Left renal cortex interstitium (tissue), 4 donors: ENCODE measurements around the gene PLEKHS1. TPM values are rescaled to one million over a fixed set of nuclear protein-coding genes. Genes with fewer than 3 reads are reported as not detected.
"Not testable (repeated sequence)": the region's sequence is repeated elsewhere in the genome, so short reads cannot be mapped to it uniquely, and the experiment has no call there.

ENCODE experiments used
- DNase-seq, 4 donors: peaks; one replicate each; pipeline ENCODE4 v3.0.0-alpha.2; 2013; ENCODE audit warnings: low read depth in 4 of 4, low spot score in 2 of 4, missing footprints in 1 of 4
- polyA plus RNA-seq, 4 donors: library from polyadenylated mRNA; unstranded; fragments of 120-200 nt; gene quantifications; one replicate each; pipeline ENCODE4 v1.2.1, GENCODE V29; 2013; ENCODE audit not compliant: insufficient read length in 4 of 4

Gene PLEKHS1
- polyA plus RNA-seq, 4 donors, result 0.13 to 0.24 (median 0.21) TPM; not detected in 1

GRCh38 chr10:113739577-113739976 is 11.9 kb upstream of the PLEKHS1 start:
- DNase-seq, result no peak

GRCh38 chr10:113740850-113741249 is 10.6 kb upstream of the PLEKHS1 start:
- DNase-seq, result no peak

GRCh38 chr10:113742466-113742865 is 9.0 kb upstream of the PLEKHS1 start:
- DNase-seq, result no peak

- no peak for DNase-seq
Measured at GRCh38 chr10:113743594-113743993, 7.9 kb upstream of the PLEKHS1 start.

- no peak for DNase-seq
Measured at GRCh38 chr10:113745374-113745773, 6.1 kb upstream of the PLEKHS1 start.

- DNase-seq, result no peak
Measured at GRCh38 chr10:113746217-113746957, 5.1 kb upstream of the PLEKHS1 start.

GRCh38 chr10:113752553-113752952 is 1.1 kb downstream of the PLEKHS1 start:
- no peak for DNase-seq

- DNase-seq, result no peak
Measured at GRCh38 chr10:113753020-113753692, 1.7 kb downstream of the PLEKHS1 start.

GRCh38 chr10:113754125-113754524 is 2.6 kb downstream of the PLEKHS1 start:
- no peak for DNase-seq

- no peak for DNase-seq
Measured at GRCh38 chr10:113754768-113755167, 3.3 kb downstream of the PLEKHS1 start.

- no peak for DNase-seq
Measured at GRCh38 chr10:113756940-113757543, 5.6 kb downstream of the PLEKHS1 start.

- no peak for DNase-seq
Measured at GRCh38 chr10:113762083-113762482, 10.6 kb downstream of the PLEKHS1 start.

GRCh38 chr10:113764582-113764981 is 13.1 kb downstream of the PLEKHS1 start:
- DNase-seq, result no peak

GRCh38 chr10:113765910-113766309 is 14.4 kb downstream of the PLEKHS1 start:
- DNase-seq, result no peak

GRCh38 chr10:113767222-113767621 is 15.7 kb downstream of the PLEKHS1 start:
- DNase-seq, result no peak

GRCh38 chr10:113770346-113770745 is 18.9 kb downstream of the PLEKHS1 start:
- DNase-seq, result no peak

- DNase-seq, result not testable (repeated sequence)
Measured at GRCh38 chr10:113771131-113771530, 19.6 kb downstream of the PLEKHS1 start.

- DNase-seq, result no peak
Measured at GRCh38 chr10:113775686-113776294, 24.3 kb downstream of the PLEKHS1 start.

- no peak for DNase-seq
Measured at GRCh38 chr10:113776553-113776952, 25.1 kb downstream of the PLEKHS1 start.

GRCh38 chr10:113780681-113781250 is 29.3 kb downstream of the PLEKHS1 start:
- no peak for DNase-seq

- no peak for DNase-seq
Measured at GRCh38 chr10:113782367-113782766, 30.9 kb downstream of the PLEKHS1 start.
